ENCODE data around the gene MID1.

The MID1 gene

GRCh38 chrX:10620121-10620699 is at the start of gene MID1:
TSS of gene MID1 (minus strand) at chrX:10620585. CDS start at chrX:10567547, 53,038 bp downstream.
- peak; percentile 36 for DNase-seq (ENCODE audit: low spot score)

GRCh38 chrX:10667143-10667542 is 46.8 kb upstream of the MID1 start:
- no peak for DNase-seq (ENCODE audit: low spot score)

- DNase-seq (ENCODE audit: low spot score) = no peak
Observed at GRCh38 chrX:10666102-10666501, 45.7 kb upstream of the MID1 start.

GRCh38 chrX:10665681-10666080 is 45.3 kb upstream of the MID1 start:
- DNase-seq (ENCODE audit: low spot score) = no peak

- DNase-seq (ENCODE audit: low spot score) = no peak
Observed at GRCh38 chrX:10660171-10660570, 39.8 kb upstream of the MID1 start.

- no peak for DNase-seq (ENCODE audit: low spot score)
Observed at GRCh38 chrX:10656214-10656613, 35.8 kb upstream of the MID1 start.

GRCh38 chrX:10654960-10655359 is 34.6 kb upstream of the MID1 start:
- no peak for DNase-seq (ENCODE audit: low spot score)

GRCh38 chrX:10653302-10653701 is 32.9 kb upstream of the MID1 start:
- no peak for DNase-seq (ENCODE audit: low spot score)

- DNase-seq (ENCODE audit: low spot score) = no peak
Observed at GRCh38 chrX:10649265-10649664, 28.9 kb upstream of the MID1 start.

- DNase-seq (ENCODE audit: low spot score) = no peak
Observed at GRCh38 chrX:10648614-10649013, 28.2 kb upstream of the MID1 start.

- DNase-seq (ENCODE audit: low spot score) = no peak
Observed at GRCh38 chrX:10636851-10637250, 16.5 kb upstream of the MID1 start.

- peak; percentile 64 for DNase-seq (ENCODE audit: low spot score)
Observed at GRCh38 chrX:10636337-10636736, 16.0 kb upstream of the MID1 start.

GRCh38 chrX:10634392-10635161 is 14.2 kb upstream of the MID1 start:
- no peak for DNase-seq (ENCODE audit: low spot score)

- peak; percentile 56 for DNase-seq (ENCODE audit: low spot score)
Observed at GRCh38 chrX:10633722-10634121, 13.3 kb upstream of the MID1 start.

GRCh38 chrX:10631416-10632145 is 11.2 kb upstream of the MID1 start:
- DNase-seq (ENCODE audit: low spot score) = no peak

- DNase-seq (ENCODE audit: low spot score) = no peak
Observed at GRCh38 chrX:10630320-10630719, 9.9 kb upstream of the MID1 start.

GRCh38 chrX:10629905-10630304 is 9.5 kb upstream of the MID1 start:
- DNase-seq (ENCODE audit: low spot score) = no peak

GRCh38 chrX:10628906-10629305 is 8.5 kb upstream of the MID1 start:
- no peak for DNase-seq (ENCODE audit: low spot score)

GRCh38 chrX:10622197-10622596 is 1.8 kb upstream of the MID1 start:
- DNase-seq (ENCODE audit: low spot score) = no peak

- DNase-seq (ENCODE audit: low spot score) = no peak
Observed at GRCh38 chrX:10619425-10620046, 849 bp downstream of the MID1 start.

- DNase-seq (ENCODE audit: low spot score) = no peak
Observed at GRCh38 chrX:10618961-10619360, 1.4 kb downstream of the MID1 start.

GRCh38 chrX:10617999-10618351 is 2.4 kb downstream of the MID1 start:
- DNase-seq (ENCODE audit: low spot score) = no peak

Data from pons (tissue), 1 donor.